GM18909 (cell line): ENCODE measurements around the gene LEF1.
"Not testable (repeated sequence)": the region's sequence is repeated elsewhere in the genome, so short reads cannot be mapped to it uniquely, and the experiment has no call there.

Source experiments
- ATAC-seq: cut with Tn5 transposase; IDR thresholded peaks from one replicate; pipeline ENCODE4 v1.9.1; 2021; ENCODE audit warnings: mild to moderate bottlenecking; ENCODE audit not compliant: unreplicated experiment, poor library complexity

Gene LEF1

GRCh38 chr4:108080747-108081146 lies 88.0 kb downstream of the LEF1 start:
- no peak for ATAC-seq

- ATAC-seq, result no peak
Observed at GRCh38 chr4:108078024-108078733, 90.6 kb downstream of the LEF1 start.

- no peak for ATAC-seq
Observed at GRCh38 chr4:108072300-108072699, 96.4 kb downstream of the LEF1 start.

- ATAC-seq, result no peak
Observed at GRCh38 chr4:108070775-108071174, 98.0 kb downstream of the LEF1 start.

- no peak for ATAC-seq
Observed at GRCh38 chr4:108068442-108068841, 100.3 kb downstream of the LEF1 start.

GRCh38 chr4:108060686-108061321 lies 107.9 kb downstream of the LEF1 start:
- ATAC-seq, result no peak

GRCh38 chr4:108060164-108060563 lies 108.6 kb downstream of the LEF1 start:
- no peak for ATAC-seq

- ATAC-seq, result no peak
Observed at GRCh38 chr4:108058685-108059440, 109.9 kb downstream of the LEF1 start.

- no peak for ATAC-seq
Observed at GRCh38 chr4:108056418-108056817, 112.3 kb downstream of the LEF1 start.

- no peak for ATAC-seq
Observed at GRCh38 chr4:108055787-108056186, 112.9 kb downstream of the LEF1 start.

GRCh38 chr4:108054025-108054638 lies 114.6 kb downstream of the LEF1 start:
- no peak for ATAC-seq

GRCh38 chr4:108053251-108053711 lies 115.5 kb downstream of the LEF1 start:
- ATAC-seq, result peak; percentile 97

GRCh38 chr4:108052558-108053120 lies 116.1 kb downstream of the LEF1 start:
- no peak for ATAC-seq

- no peak for ATAC-seq
Observed at GRCh38 chr4:108051343-108051742, 117.4 kb downstream of the LEF1 start.

GRCh38 chr4:108050166-108051111 lies 118.3 kb downstream of the LEF1 start:
- ATAC-seq, result not testable (repeated sequence)

- no peak for ATAC-seq
Observed at GRCh38 chr4:108049406-108049805, 119.3 kb downstream of the LEF1 start.

- ATAC-seq, result no peak
Observed at GRCh38 chr4:108048997-108049396, 119.7 kb downstream of the LEF1 start.

GRCh38 chr4:108048157-108048556 lies 120.6 kb downstream of the LEF1 start:
- no peak for ATAC-seq

- ATAC-seq, result no peak
Observed at GRCh38 chr4:108047199-108047598, 121.5 kb downstream of the LEF1 start.
